Ishikawa (cell line): ENCODE data around the gene RILP.

Source experiments
- CEBPB ChIP-seq: IDR thresholded peaks from 2 replicates; pipeline ENCODE4 v1.6.1; 2012
- CREB1 ChIP-seq: IDR thresholded peaks from 2 replicates; pipeline ENCODE4 v1.6.1; 2012; ENCODE audit warnings: low read depth
- EGR1 ChIP-seq: IDR thresholded peaks from 2 replicates; pipeline ENCODE4 v1.6.1; 2012
- EP300 ChIP-seq: IDR thresholded peaks from 2 replicates; pipeline ENCODE4 v1.6.1; 2012; ENCODE audit warnings: borderline replicate concordance
- FOXM1 ChIP-seq: IDR thresholded peaks from 2 replicates; pipeline ENCODE4 v1.6.1; 2012; ENCODE audit warnings: low read depth, borderline replicate concordance
- NFIC ChIP-seq: IDR thresholded peaks from 2 replicates; pipeline ENCODE4 v1.6.1; 2012
- RAD21 ChIP-seq: IDR thresholded peaks from 2 replicates; pipeline ENCODE4 v1.6.1; 2012; ENCODE audit warnings: low read depth
- TAF1 ChIP-seq: IDR thresholded peaks from 2 replicates; pipeline ENCODE4 v1.6.1; 2012; ENCODE audit warnings: low read depth, mild to moderate bottlenecking
- TCF12 ChIP-seq: IDR thresholded peaks from 2 replicates; pipeline ENCODE4 v1.6.1; 2012; ENCODE audit warnings: low read depth
- TEAD4 ChIP-seq: IDR thresholded peaks from 2 replicates; pipeline ENCODE4 v1.6.1; 2012
- YY1 ChIP-seq: IDR thresholded peaks from 2 replicates; pipeline ENCODE4 v1.6.1; 2012; ENCODE audit warnings: low read depth
- ZBTB7A ChIP-seq: IDR thresholded peaks from 2 replicates; pipeline ENCODE4 v1.6.1; 2012; ENCODE audit warnings: low read depth
- TF ChIP-seq, protein P1 (sequence below): IDR thresholded peaks from 2 replicates; pipeline ENCODE4 v1.6.1; 2012
- TF ChIP-seq, protein P2 (sequence below): IDR thresholded peaks from 2 replicates; pipeline ENCODE4 v1.6.1; 2012
- TF ChIP-seq, protein P3 (sequence below): IDR thresholded peaks from 2 replicates; pipeline ENCODE4 v1.6.1; 2012; ENCODE audit warnings: low read depth, mild to moderate bottlenecking

Gene RILP

DNA sequence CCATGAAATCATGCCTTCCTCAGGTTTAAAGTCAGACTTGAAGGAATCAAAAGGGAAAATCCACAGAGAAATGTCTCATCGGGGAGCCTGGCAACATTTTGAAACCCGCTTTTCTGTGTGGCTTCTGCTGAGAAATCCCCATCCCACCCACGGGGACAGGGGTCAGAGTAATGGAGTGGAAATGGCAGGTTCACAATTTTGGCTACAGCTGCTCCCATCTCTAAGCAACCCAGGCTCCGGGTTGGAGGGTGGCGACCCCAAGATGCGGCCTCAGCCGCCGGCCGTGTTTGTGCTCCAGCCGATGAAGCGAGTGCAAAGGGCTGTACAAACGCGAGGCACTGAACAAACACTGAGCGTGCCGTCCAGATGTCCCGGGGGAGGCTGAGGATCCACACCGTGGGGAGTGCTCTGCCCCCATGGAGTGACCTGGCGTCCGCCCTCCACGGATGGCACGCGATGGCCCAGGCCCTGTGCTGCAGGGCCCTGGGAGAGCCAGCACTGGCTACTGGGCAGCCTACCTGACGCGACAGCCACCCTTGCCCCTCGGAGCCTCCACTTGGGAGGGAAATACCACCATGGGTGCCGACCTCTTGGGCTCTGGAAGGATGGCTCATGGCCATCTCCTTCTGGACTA lies 43.2 kb downstream of the RILP start:
- TF ChIP-seq RAD21 (no peak), TEAD4 (no peak)

DNA sequence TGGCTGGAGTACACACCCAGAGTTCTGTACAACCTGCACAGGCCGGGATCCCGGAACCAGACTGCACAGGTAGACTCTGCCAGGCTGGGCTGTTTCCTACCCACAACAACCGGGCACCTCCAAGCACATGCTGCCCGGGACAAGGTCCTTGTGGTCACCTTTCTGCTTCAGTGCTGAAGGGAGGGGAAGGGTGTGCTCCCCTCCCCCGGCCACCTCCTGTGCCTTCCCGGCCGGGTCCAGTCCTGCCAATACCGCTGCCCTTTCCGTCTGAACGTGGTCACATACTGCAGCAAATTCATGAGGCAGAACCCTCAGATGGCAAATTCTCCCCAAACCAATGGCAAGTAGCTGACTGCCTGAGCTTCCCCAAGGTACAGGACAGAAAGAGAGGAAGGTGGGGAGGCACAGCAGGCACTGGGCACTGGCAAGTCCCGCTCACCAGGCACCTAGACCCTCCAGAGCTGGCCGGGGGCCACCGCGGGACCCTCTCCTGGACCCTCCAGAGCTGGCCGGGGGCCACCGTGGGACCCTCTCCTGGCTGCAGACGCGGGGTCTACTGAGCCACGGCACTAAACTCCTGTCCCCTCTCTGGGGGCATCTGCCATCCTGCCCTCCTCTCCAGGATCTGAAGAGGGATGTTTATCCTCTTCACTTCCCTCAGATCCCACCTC lies 43.9 kb downstream of the RILP start:
- TF ChIP-seq TCF12: no peak
- TF ChIP-seq, protein P1, sequence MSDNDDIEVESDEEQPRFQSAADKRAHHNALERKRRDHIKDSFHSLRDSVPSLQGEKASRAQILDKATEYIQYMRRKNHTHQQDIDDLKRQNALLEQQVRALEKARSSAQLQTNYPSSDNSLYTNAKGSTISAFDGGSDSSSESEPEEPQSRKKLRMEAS: no peak

DNA sequence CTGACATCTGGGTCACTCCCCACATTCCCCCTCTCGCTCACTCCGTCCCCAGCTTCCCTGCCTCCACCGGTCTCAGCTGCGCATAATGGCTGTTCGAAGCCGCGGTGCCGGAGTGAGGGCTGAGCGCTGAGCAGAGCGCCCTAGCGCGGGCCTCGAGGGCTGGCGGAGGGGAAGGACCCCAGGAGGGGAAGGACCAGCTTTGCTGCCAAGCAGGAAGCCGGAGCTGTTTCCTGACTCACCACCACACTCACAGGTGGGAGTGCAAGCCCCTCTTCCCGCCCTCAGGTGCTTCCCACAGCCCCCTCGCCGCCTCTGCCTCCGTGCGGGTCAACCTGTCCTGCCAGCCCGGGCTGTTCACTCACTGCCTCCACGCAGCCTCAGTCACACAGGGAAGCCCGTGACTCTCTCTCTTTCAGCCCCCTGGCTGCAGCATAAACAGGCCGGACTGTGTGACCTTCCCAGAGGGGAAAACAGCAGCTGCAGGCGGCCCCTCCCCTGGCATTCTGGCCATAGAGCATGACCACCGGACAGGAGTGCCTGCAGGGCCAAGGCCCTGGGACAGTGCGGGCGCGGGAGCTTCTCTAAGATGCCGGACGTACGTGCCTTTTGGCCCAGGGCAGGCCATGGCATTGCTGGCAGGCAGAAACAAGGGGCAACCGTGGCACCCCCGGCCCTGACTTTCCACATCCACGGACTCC lies 44.7 kb downstream of the RILP start:
- TF ChIP-seq TCF12: no peak
- no peak for TF ChIP-seq TEAD4
- TF ChIP-seq, protein P2, sequence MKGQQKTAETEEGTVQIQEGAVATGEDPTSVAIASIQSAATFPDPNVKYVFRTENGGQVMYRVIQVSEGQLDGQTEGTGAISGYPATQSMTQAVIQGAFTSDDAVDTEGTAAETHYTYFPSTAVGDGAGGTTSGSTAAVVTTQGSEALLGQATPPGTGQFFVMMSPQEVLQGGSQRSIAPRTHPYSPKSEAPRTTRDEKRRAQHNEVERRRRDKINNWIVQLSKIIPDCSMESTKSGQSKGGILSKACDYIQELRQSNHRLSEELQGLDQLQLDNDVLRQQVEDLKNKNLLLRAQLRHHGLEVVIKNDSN: no peak
- no peak for TF ChIP-seq ZBTB7A

DNA sequence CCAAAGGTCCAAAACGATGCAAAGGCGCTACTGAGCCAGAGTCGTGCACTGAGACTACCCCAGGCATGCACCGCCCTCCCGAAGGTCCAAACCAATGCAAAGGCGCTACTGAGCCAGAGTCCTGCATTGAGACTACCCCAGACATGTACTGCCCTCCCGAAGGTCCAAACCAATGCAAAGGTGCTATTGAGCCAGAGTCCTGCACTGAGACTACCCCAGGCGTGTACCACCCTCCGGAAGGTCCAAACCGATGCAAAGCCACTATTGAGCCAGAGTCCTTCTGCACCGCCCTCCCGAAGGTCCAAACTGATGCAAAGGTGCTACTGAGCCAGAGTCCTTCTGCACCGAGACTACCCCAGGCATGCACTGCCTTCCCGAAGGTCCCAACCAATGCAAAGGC lies 48.1 kb downstream of the RILP start:
- TF ChIP-seq TCF12: no peak
- TF ChIP-seq RAD21: no peak
- no peak for TF ChIP-seq FOXM1
- TF ChIP-seq ZBTB7A: no peak
- TF ChIP-seq EGR1: no peak
- no peak for TF ChIP-seq CEBPB
- no peak for TF ChIP-seq NFIC
- TF ChIP-seq EP300: no peak
- TF ChIP-seq, protein P2: no peak
- no peak for TF ChIP-seq TAF1
- TF ChIP-seq CREB1: no peak
- TF ChIP-seq, protein P1: no peak
- TF ChIP-seq, protein P3, sequence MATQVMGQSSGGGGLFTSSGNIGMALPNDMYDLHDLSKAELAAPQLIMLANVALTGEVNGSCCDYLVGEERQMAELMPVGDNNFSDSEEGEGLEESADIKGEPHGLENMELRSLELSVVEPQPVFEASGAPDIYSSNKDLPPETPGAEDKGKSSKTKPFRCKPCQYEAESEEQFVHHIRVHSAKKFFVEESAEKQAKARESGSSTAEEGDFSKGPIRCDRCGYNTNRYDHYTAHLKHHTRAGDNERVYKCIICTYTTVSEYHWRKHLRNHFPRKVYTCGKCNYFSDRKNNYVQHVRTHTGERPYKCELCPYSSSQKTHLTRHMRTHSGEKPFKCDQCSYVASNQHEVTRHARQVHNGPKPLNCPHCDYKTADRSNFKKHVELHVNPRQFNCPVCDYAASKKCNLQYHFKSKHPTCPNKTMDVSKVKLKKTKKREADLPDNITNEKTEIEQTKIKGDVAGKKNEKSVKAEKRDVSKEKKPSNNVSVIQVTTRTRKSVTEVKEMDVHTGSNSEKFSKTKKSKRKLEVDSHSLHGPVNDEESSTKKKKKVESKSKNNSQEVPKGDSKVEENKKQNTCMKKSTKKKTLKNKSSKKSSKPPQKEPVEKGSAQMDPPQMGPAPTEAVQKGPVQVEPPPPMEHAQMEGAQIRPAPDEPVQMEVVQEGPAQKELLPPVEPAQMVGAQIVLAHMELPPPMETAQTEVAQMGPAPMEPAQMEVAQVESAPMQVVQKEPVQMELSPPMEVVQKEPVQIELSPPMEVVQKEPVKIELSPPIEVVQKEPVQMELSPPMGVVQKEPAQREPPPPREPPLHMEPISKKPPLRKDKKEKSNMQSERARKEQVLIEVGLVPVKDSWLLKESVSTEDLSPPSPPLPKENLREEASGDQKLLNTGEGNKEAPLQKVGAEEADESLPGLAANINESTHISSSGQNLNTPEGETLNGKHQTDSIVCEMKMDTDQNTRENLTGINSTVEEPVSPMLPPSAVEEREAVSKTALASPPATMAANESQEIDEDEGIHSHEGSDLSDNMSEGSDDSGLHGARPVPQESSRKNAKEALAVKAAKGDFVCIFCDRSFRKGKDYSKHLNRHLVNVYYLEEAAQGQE: no peak
- no peak for TF ChIP-seq TEAD4
- no peak for TF ChIP-seq YY1

DNA sequence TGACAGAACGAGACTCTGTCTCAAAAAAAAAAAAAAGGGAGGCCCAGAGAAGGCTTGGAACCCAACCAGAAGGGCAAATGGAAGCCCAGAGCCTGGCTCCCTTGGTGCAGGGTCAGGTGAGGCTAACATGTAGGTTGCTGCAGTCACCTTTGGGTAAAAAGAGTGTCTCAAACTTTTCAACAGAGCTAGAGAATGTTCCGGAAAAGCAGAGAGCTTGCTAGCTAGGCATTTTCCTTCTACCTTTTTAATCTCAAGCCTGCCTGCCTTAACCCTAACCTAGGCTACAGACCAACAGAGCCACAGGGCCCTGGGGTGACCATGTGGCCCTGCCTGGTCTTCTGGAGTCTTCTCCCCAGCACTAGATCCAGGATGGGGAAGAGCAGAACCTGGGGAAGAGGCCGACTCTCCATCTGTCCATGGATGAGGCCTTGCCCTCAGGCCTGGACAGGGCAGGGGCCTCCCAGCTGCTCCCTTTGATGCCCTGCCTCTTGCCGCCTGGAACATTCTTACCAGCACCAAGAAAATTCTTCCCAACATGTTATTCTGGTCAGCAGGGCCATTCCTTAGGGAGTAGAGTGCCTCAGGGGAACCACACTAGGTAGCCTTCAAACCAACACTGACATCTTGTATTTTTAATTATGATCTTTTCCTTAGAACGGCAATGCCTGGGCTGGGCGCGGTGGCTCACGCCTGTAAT lies 51.1 kb downstream of the RILP start:
- TF ChIP-seq TEAD4: no peak
- TF ChIP-seq, protein P3: no peak
- no peak for TF ChIP-seq EGR1
- no peak for TF ChIP-seq FOXM1
- TF ChIP-seq ZBTB7A: no peak

DNA sequence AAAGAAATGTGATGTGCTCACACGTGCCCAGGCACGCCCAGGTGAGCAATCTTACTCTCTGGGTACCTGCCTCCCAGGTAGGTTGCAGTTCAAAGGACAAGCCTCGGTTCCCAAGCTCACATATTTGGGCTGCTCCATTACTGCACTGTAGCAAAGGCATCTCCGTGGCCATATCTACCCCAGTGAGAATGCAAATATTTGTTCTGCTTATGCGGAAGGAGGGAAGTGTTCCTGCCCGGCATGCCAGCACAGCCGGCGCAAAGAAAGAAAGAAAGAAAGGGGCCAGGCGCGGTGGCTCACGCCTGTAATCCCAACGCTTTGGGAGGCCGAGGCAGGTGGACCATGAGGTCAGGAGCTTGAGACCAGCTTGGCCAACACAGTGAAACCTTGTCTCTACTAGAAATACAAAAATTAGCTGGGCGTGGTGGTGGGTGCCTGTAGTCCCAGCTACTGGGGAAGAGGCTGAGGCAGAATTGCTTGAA lies 51.8 kb downstream of the RILP start:
- TF ChIP-seq NFIC (no peak), RAD21 (no peak), YY1 (no peak), TAF1 (no peak), EGR1 (no peak), TEAD4 (no peak), FOXM1 (no peak), ZBTB7A (no peak)
- TF ChIP-seq, protein P2: no peak
- TF ChIP-seq, protein P1: no peak
- TF ChIP-seq, protein P3: no peak
